CD4-positive, alpha-beta T cell (primary cell): Measurements from ENCODE around the gene SPATS2L. TPM values are rescaled to one million over a fixed set of nuclear protein-coding genes. Genes with fewer than 3 reads are reported as not detected.

Experiments
- ATAC-seq: fragments of 200-7000 bp; cut with Tn5 transposase; one replicate; pipeline ENCODE4 v1.10.0; 2022; ENCODE audit warnings: mild to moderate bottlenecking; ENCODE audit not compliant: poor library complexity
- CTCF ChIA-PET: fragments of 350-600 bp; sonication (Branson Sonifier 250); formaldehyde crosslinking; loops from one replicate; lab custom pipeline; 2021; ENCODE audit warnings: antibody characterized with exemption, inconsistent platforms; lab: Charles Lee
- POLR2A ChIA-PET: fragments of 350-600 bp; sonication (Branson Sonifier 250); formaldehyde crosslinking; loops from one replicate; lab custom pipeline; 2021; ENCODE audit warnings: antibody characterized with exemption, inconsistent platforms; lab: Charles Lee
- DNase-seq, 14 experiments: peaks; one replicate each; pipeline ENCODE4 v3.0.0-alpha.2; 2013 to 2020; ENCODE audit warnings: mixed read lengths in 2 of 14
- H3K27ac ChIP-seq, 2 donors: one replicate each; pipeline versions ENCODE4 v1.5.1 to v1.7.0; 2013; ENCODE audit warnings: low read length in 2 of 2, low read depth in 1 of 2, mild to moderate bottlenecking in 1 of 2
- H3K27me3 ChIP-seq, 2 experiments: 1 replicate in 1 of 2; 2 replicates in 1 of 2; pipeline versions ENCODE4 v1.6.1 to v1.7.0; 2013; ENCODE audit warnings: low read length in 2 of 2, control low read depth in 1 of 2, mild to moderate bottlenecking in 1 of 2, moderate library complexity in 1 of 2; ENCODE audit not compliant: insufficient read depth in 2 of 2, control insufficient read depth in 1 of 2
- H3K36me3 ChIP-seq: one replicate; pipeline ENCODE4 v1.6.1; 2013; ENCODE audit warnings: low read length, control low read depth; ENCODE audit not compliant: insufficient read depth
- H3K4me1 ChIP-seq: one replicate; pipeline ENCODE4 v1.6.1; 2013; ENCODE audit warnings: low read length, control low read depth; ENCODE audit not compliant: insufficient read depth
- H3K4me3 ChIP-seq: one replicate; pipeline ENCODE4 v1.5.1; 2013; ENCODE audit warnings: mild to moderate bottlenecking, low read length, moderate library complexity
- H3K9me3 ChIP-seq, 2 experiments: 1 replicate in 1 of 2; 2 replicates in 1 of 2; pipeline versions ENCODE4 v1.6.1 to v1.7.0; 2013; ENCODE audit warnings: low read length in 2 of 2, mild to moderate bottlenecking in 2 of 2, control low read depth in 1 of 2, moderate library complexity in 1 of 2; ENCODE audit not compliant: control insufficient read depth in 1 of 2, insufficient read depth in 1 of 2
- H3K27ac Mint-ChIP-seq: one replicate; pipeline ENCODE4 v1.8.0; 2020; ENCODE audit warnings: mixed read lengths
- H3K27me3 Mint-ChIP-seq: one replicate; pipeline ENCODE4 v1.8.0; 2021; ENCODE audit warnings: mixed read lengths
- H3K36me3 Mint-ChIP-seq: one replicate; pipeline ENCODE4 v1.8.0; 2021; ENCODE audit warnings: low read depth, mixed read lengths
- H3K4me1 Mint-ChIP-seq: one replicate; pipeline ENCODE4 v1.8.0; 2021; ENCODE audit warnings: low read depth, mixed read lengths
- H3K4me3 Mint-ChIP-seq: one replicate; pipeline ENCODE4 v1.8.0; 2020; ENCODE audit warnings: mild to moderate bottlenecking, mixed read lengths
- H3K9me3 Mint-ChIP-seq: one replicate; pipeline ENCODE4 v1.8.0; 2020; ENCODE audit warnings: mixed read lengths
- intact Hi-C, 2 experiments: fragments of 100-400 bp; cut with DNase I in 1 of 2; cut with micrococcal nuclease in 1 of 2; formaldehyde crosslinking; loops; one replicate each; pipeline versions ENCODE4 v1.15.1 to v1.9.0; 2023 to 2025; cut with DNase I, micrococcal nuclease
- total RNA-seq, 174 experiments: library from RNA in 2 of 174; stranded (reverse) in 2 of 174; gene quantifications; one replicate each; pipeline ENCODE4 v1.2.3 and lab custom pipeline; 2021 to 2026
- TF ChIP-seq, protein P1 (sequence below): fragments of 200-600 bp; IDR thresholded peaks from one replicate; pipeline ENCODE4 v1.8.0; 2022; ENCODE audit warnings: antibody characterized with exemption, mild to moderate bottlenecking

SPATS2L gene
- total RNA-seq, 2 experiments from 2014 or later = 4.0 to 4.4 TPM

DNA sequence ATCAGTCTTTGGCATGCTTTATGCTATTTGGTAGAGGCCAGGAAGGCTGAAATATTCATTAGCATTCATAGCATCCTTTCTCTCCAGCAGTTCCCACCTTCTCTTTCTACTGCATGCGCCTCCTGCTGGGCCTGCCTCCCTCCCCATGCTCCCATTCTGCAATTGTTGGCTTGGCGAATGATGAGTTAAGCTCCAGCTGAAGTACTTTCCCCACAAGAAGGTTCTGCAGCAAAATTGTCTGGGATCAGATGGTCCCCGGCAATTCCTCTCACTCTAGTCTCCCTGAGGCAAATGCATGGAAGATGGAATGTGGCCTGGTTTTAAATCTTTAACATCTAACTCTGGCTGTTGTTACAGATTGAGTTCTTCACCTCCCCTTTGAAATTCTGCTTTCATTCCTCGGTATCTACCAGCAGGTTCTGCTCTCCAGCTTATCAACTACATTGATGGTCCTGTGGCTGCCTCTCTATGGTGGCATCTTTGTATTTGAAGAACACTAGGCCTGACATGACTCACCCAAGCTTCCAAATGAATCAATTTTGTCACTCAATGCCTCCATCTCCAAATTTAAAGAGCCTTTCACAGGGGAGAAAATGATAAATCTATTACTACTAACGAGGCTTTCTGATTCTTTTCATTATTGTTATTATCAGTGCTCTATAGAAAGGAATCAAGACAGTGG lies 147.5 kb downstream of the SPATS2L start:
- Mint-ChIP-seq H3K27me3 (no peaks in the 10 kb centered on the region), H3K4me1 (peaks cover 14% of the 10 kb centered on the region), H3K27ac (no peak overlapping the region), H3K4me3 (no peak overlapping the region), H3K36me3 (no peaks in the 10 kb centered on the region), H3K9me3 (no peaks in the 10 kb centered on the region)
- no peaks in the 10 kb centered on the region for H3K9me3 ChIP-seq
- H3K36me3 ChIP-seq = no peaks in the 10 kb centered on the region
- H3K27me3 ChIP-seq = no peaks in the 10 kb centered on the region
- no peak overlapping the region for H3K27ac ChIP-seq
- H3K4me1 ChIP-seq = peaks cover 15% of the 10 kb centered on the region
- TF ChIP-seq, protein P1, sequence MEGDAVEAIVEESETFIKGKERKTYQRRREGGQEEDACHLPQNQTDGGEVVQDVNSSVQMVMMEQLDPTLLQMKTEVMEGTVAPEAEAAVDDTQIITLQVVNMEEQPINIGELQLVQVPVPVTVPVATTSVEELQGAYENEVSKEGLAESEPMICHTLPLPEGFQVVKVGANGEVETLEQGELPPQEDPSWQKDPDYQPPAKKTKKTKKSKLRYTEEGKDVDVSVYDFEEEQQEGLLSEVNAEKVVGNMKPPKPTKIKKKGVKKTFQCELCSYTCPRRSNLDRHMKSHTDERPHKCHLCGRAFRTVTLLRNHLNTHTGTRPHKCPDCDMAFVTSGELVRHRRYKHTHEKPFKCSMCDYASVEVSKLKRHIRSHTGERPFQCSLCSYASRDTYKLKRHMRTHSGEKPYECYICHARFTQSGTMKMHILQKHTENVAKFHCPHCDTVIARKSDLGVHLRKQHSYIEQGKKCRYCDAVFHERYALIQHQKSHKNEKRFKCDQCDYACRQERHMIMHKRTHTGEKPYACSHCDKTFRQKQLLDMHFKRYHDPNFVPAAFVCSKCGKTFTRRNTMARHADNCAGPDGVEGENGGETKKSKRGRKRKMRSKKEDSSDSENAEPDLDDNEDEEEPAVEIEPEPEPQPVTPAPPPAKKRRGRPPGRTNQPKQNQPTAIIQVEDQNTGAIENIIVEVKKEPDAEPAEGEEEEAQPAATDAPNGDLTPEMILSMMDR = no peak
- ATAC-seq (no peak), DNase-seq (no peak)
- CTCF ChIA-PET = no interaction called here
- POLR2A ChIA-PET = interaction anchor here (1.3 kb wide), 1 partner anchor 13 kb away, joined by 6 read pairs; no protein-coding TSS in a partner anchor
- no peak overlapping the region for H3K4me3 ChIP-seq
- intact Hi-C loops = no loop called here

DNA sequence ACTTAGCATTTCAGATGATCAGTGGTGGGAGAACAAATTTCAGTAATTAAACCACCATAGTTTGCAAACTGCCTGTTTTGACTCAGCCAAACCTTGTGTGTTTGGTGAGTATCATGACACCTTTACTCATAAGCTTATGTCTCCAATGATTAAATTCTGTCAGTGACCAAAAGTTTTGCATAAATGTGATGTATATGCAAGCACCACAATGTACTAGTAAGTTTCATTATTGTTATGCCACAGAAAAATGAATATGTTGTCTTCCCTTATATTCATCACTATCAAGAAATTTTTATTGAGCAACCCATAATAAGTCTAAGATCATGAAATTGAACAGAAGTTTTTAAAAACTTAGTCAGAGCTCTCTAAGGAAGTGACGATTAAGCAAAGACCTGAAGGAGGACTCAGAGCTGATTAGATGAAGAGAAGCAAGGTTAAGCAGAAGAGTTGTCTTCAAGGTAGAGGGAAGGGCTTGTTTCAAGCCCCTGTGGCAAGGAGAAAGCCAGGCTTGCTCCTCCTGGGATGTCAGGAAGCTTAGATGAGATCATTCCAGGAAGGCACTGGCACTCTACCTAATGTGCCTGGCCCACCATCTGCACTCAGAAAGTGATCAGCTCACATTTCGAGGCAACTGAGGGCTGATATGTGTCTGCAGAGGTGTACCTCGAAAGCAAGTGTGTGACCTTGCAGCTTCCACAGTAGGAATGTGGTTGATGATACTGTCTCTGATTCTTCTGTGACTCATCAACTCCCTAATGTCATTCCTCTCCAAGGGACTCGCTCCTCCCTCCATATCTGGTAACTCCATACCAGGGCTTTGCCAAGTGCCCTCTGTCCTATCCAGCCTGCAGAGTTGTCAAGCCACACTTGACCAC lies 148.7 kb downstream of the SPATS2L start:
- no peaks in the 10 kb centered on the region for H3K9me3 ChIP-seq
- TF ChIP-seq, protein P1 = no peak
- ATAC-seq (no peak), DNase-seq (no peak)
- Mint-ChIP-seq H3K36me3 (no peaks in the 10 kb centered on the region), H3K9me3 (no peaks in the 10 kb centered on the region), H3K27ac (no peak overlapping the region), H3K4me1 (peaks cover 14% of the 10 kb centered on the region), H3K27me3 (no peaks in the 10 kb centered on the region), H3K4me3 (no peak overlapping the region)
- no peaks in the 10 kb centered on the region for H3K27me3 ChIP-seq
- no peak overlapping the region for H3K27ac ChIP-seq
- peaks cover 15% of the 10 kb centered on the region for H3K4me1 ChIP-seq
- CTCF ChIA-PET = no interaction called here
- POLR2A ChIA-PET = interaction anchor here (1.3 kb wide), 1 partner anchor 12 kb away, joined by 6 read pairs; no protein-coding TSS in a partner anchor
- no peak overlapping the region for H3K4me3 ChIP-seq
- intact Hi-C loops = no loop called here
- H3K36me3 ChIP-seq = no peaks in the 10 kb centered on the region

DNA sequence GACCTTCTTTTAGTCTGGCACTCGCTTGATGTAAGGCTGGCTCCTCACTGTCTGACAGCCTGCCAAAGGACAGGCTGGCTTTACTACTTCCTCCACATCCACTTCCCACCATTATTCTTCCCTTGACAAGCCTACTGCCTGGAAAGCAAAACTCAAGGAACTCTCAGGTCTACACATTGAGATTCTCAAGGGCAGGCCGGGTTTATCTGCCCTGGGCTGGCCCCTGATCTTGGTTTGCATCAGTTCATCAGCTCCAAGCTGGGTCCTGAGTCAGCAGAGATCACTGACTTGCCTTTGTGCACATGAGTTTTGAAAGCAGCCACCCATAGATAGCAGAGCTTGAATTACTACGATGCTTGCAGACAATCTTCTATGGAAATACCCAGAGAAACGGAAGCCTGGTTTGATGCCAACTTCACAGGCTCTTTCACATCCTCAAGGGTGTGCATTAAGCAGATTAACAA lies 149.5 kb downstream of the SPATS2L start:
- peak in 3 of 14 experiments; percentile 15 to 49 (median 38) for DNase-seq
- Mint-ChIP-seq H3K36me3 (no peaks in the 10 kb centered on the region), H3K27me3 (no peaks in the 10 kb centered on the region), H3K27ac (peak overlapping the region; percentile 40), H3K4me3 (no peak overlapping the region), H3K4me1 (peaks cover 14% of the 10 kb centered on the region), H3K9me3 (no peaks in the 10 kb centered on the region)
- Histone ChIP-seq H3K27me3 (no peaks in the 10 kb centered on the region), H3K4me3 (no peak overlapping the region), H3K27ac (no peak overlapping the region), H3K9me3 (no peaks in the 10 kb centered on the region), H3K36me3 (no peaks in the 10 kb centered on the region), H3K4me1 (peaks cover 15% of the 10 kb centered on the region)
- ATAC-seq = peak; percentile 52
- intact Hi-C loops = no loop called here
- CTCF ChIA-PET = no interaction called here
- POLR2A ChIA-PET = no interaction called here
- TF ChIP-seq, protein P1 = no peak
